SU-DHL-6 (cell line): ENCODE data around the gene NME7.
"Not testable (repeated sequence)": the region's sequence is repeated elsewhere in the genome, so short reads cannot be mapped to it uniquely, and the experiment has no call there.

Experiments
- H2AFZ ChIP-seq: fragments of 200-600 bp; sonication (generic); 2 replicates; pipeline ENCODE4 v1.6.1; 2014; ENCODE audit warnings: low read depth, mild to moderate bottlenecking, moderate library complexity, mixed read lengths, antibody characterized with exemption, low read length; ENCODE audit not compliant: severe bottlenecking
- H3F3A ChIP-seq: fragments of 200-600 bp; shearing (Covaris generic); 2 replicates; pipeline ENCODE4 v1.6.0; 2016; ENCODE audit warnings: antibody characterized with exemption, mild to moderate bottlenecking; ENCODE audit not compliant: insufficient read depth
- H3K27ac ChIP-seq: fragments of 200-600 bp; sonication (generic); 2 replicates; pipeline ENCODE4 v1.5.1; 2016; ENCODE audit warnings: low read depth, mild to moderate bottlenecking, low read length, moderate library complexity, mixed read lengths
- H3K27me3 ChIP-seq: fragments of 200-600 bp; sonication (generic), shearing (Covaris generic); 2 replicates; pipeline ENCODE4 v1.6.0; 2014; ENCODE audit warnings: mild to moderate bottlenecking, low read length
- H3K36me3 ChIP-seq: fragments of 200-600 bp; sonication (generic); 2 replicates; pipeline ENCODE4 v1.6.1; 2014; ENCODE audit warnings: mild to moderate bottlenecking, low read length, mixed read lengths
- H3K4me2 ChIP-seq: fragments of 300-600, 200-600 bp; shearing (Covaris generic), sonication (generic); 2 replicates; pipeline ENCODE4 v1.6.0; 2014; ENCODE audit warnings: low read length, low read depth, mild to moderate bottlenecking; ENCODE audit not compliant: poor library complexity, severe bottlenecking
- H3K4me3 ChIP-seq: fragments of 200-600 bp; sonication (generic); 2 replicates; pipeline ENCODE4 v1.5.1; 2014; ENCODE audit warnings: antibody characterized with exemption, low read length, mild to moderate bottlenecking, mixed read lengths; ENCODE audit not compliant: insufficient read depth, poor library complexity, severe bottlenecking
- H3K79me2 ChIP-seq: fragments of 200-600 bp; sonication (generic); 2 replicates; pipeline ENCODE4 v1.6.1; 2014; ENCODE audit warnings: mild to moderate bottlenecking, low read length, moderate library complexity; ENCODE audit not compliant: insufficient read depth
- H3K9ac ChIP-seq: fragments of 200-600 bp; sonication (generic); 2 replicates; pipeline ENCODE4 v1.7.0; 2014; ENCODE audit warnings: mild to moderate bottlenecking, low read length
- H3K9me2 ChIP-seq: fragments of 200-600 bp; sonication (generic); replicated peaks from 2 replicates; pipeline ENCODE4 v1.6.1; 2014; ENCODE audit warnings: low read length; ENCODE audit not compliant: insufficient read depth
- H3K9me3 ChIP-seq: fragments of 200-600 bp; sonication (generic); 2 replicates; pipeline ENCODE4 v1.6.1; 2014; ENCODE audit warnings: low read length, mixed read lengths; ENCODE audit not compliant: insufficient read depth
- H4K20me1 ChIP-seq: fragments of 200-600 bp; sonication (generic); 2 replicates; pipeline ENCODE4 v1.6.1; 2014; ENCODE audit warnings: low read depth, mild to moderate bottlenecking, antibody characterized with exemption, low read length, moderate library complexity, mixed read lengths
- CTCF ChIP-seq: fragments of 200-600 bp; sonication (generic); IDR thresholded peaks from one replicate; pipeline ENCODE4 v1.5.1; 2017; ENCODE audit warnings: antibody characterized with exemption, mild to moderate bottlenecking, low read length, moderate library complexity; ENCODE audit not compliant: insufficient read depth, poor library complexity, severe bottlenecking
- EZH2phosphoT487 ChIP-seq: fragments of 200-600 bp; sonication (generic), shearing (Covaris generic); conservative IDR thresholded peaks from 2 replicates; pipeline ENCODE4 v1.6.1; 2018; ENCODE audit warnings: mild to moderate bottlenecking, antibody characterized with exemption, low read length, moderate library complexity, mixed read lengths

NME7 gene

GRCh38 chr1:169367686-169368405 is at the start of gene NME7, which contains the start of gene BLZF1:
NME7 (minus strand) TSS chr1:169367797; CDS start chr1:169367710, 87 bp downstream.
BLZF1 (plus strand) TSS chr1:169368195; CDS start chr1:169369523, 1,328 bp downstream.
- 0 out of 2 replicates have a peak, but pooled peaks cover 11% of the 10 kb centered on the region for H3K79me2 ChIP-seq
- TF ChIP-seq CTCF = no peak
- TF ChIP-seq EZH2phosphoT487 = no peak
- H3K4me2 ChIP-seq = peak within 1 kb of the TSS; percentile 77
- H3F3A ChIP-seq = no peaks in the 10 kb centered on the region
- no peaks in the 10 kb centered on the region for H3K27me3 ChIP-seq
- H3K9me3 ChIP-seq = no peaks in the 10 kb centered on the region
- peak within 1 kb of the TSS; percentile 82 for H3K27ac ChIP-seq
- peak within 1 kb of the TSS; percentile 82 for H3K4me3 ChIP-seq
- peak within 1 kb of the TSS; percentile 70 for H3K9ac ChIP-seq
- H3K36me3 ChIP-seq = no peaks in the 10 kb centered on the region
- no peaks in the 10 kb centered on the region for H4K20me1 ChIP-seq
- H3K9me2 ChIP-seq = no peaks in the 10 kb centered on the region
- peak within 1 kb of the TSS; percentile 98 for H2AFZ ChIP-seq

GRCh38 chr1:169414952-169415351 is 47.4 kb upstream of the NME7 start:
- TF ChIP-seq EZH2phosphoT487 = no peak
- no peak for TF ChIP-seq CTCF
- Histone ChIP-seq H3K27me3 (no peaks in the 10 kb centered on the region), H3K4me3 (no peak overlapping the region)

GRCh38 chr1:169408340-169408739 is 40.7 kb upstream of the NME7 start:
- H3K36me3 ChIP-seq, H2AFZ ChIP-seq, H3K9me2 ChIP-seq: not testable (repeated sequence)

More at GRCh38 chr1:169414952-169415351, 47.4 kb upstream of the NME7 start:
- no peaks in the 10 kb centered on the region for H3F3A ChIP-seq
- H3K79me2 ChIP-seq = no peaks in the 10 kb centered on the region
- no peak overlapping the region for H3K4me2 ChIP-seq
- H3K9me2 ChIP-seq = no peaks in the 10 kb centered on the region
- H3K9ac ChIP-seq = no peak overlapping the region
- no peak overlapping the region for H3K27ac ChIP-seq
- no peaks in the 10 kb centered on the region for H3K36me3 ChIP-seq
- no peaks in the 10 kb centered on the region for H3K9me3 ChIP-seq
- no peaks in the 10 kb centered on the region for H4K20me1 ChIP-seq
- no peak overlapping the region for H2AFZ ChIP-seq

GRCh38 chr1:169402578-169402977 is 35.0 kb upstream of the NME7 start:
- not testable (repeated sequence) for H3K9me3 ChIP-seq, H3K9me2 ChIP-seq, H2AFZ ChIP-seq, H3K79me2 ChIP-seq, H4K20me1 ChIP-seq, H3K9ac ChIP-seq, H3K36me3 ChIP-seq, H3K27me3 ChIP-seq, H3K4me3 ChIP-seq, H3K4me2 ChIP-seq, H3K27ac ChIP-seq, H3F3A ChIP-seq

More at GRCh38 chr1:169408340-169408739, 40.7 kb upstream of the NME7 start:
- not testable (repeated sequence) for H3K27ac ChIP-seq, H3F3A ChIP-seq, H3K4me2 ChIP-seq, H3K79me2 ChIP-seq, H4K20me1 ChIP-seq, H3K27me3 ChIP-seq, H3K9me3 ChIP-seq, H3K4me3 ChIP-seq, H3K9ac ChIP-seq
